ENCODE results near the gene LINC00237. TPM values are rescaled to one million over a fixed set of nuclear protein-coding genes. Genes with fewer than 3 reads are reported as not detected.

Gene LINC00237
- total and polyA plus RNA-seq, 9 of the 15 experiments (the other 6 are each of a cell fraction or from before 2014, with no cell fraction given), result not detected

GRCh38 chr20:21125849-21126580 lies 19.9 kb upstream of the LINC00237 start, which contains the start of gene KIZ (continued):
- TF ChIP-seq, protein P1, sequence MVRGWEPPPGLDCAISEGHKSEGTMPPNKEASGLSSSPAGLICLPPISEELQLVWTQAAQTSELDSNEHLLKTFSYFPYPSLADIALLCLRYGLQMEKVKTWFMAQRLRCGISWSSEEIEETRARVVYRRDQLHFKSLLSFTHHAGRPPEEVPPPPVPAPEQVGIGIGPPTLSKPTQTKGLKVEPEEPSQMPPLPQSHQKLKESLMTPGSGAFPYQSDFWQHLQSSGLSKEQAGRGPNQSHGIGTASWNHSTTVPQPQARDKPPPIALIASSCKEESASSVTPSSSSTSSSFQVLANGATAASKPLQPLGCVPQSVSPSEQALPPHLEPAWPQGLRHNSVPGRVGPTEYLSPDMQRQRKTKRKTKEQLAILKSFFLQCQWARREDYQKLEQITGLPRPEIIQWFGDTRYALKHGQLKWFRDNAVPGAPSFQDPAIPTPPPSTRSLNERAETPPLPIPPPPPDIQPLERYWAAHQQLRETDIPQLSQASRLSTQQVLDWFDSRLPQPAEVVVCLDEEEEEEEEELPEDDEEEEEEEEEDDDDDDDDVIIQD (CRISPR knock-in tag; IDR thresholded peaks at IDR 0.05), result no peak
- TF ChIP-seq CXXC5 (CRISPR knock-in tag; IDR thresholded peaks at IDR 0.05) (peak; percentile 81), CLOCK (CRISPR knock-in tag; IDR thresholded peaks at IDR 0.05; ENCODE audit: borderline replicate concordance) (no peak), PHF8 (IDR thresholded peaks at IDR 0.05; ENCODE audit: borderline replicate concordance, low read length) (peak; percentile 79; the same call in 1 of the 2 replicates), RHOXF2B (CRISPR knock-in tag; conservative IDR thresholded peaks at IDR 0.05) (no peak), NFXL1 (CRISPR knock-in tag; IDR thresholded peaks at IDR 0.05) (no peak), HDAC1 (IDR thresholded peaks at IDR 0.05) (peak in 1 of 2 experiments; percentile 28; a peak in 1 of 4 replicates), SP1 (CRISPR knock-in tag; IDR thresholded peaks at IDR 0.05) (peak; percentile 69; the same call in 1 of the 2 replicates), PTBP1 (IDR thresholded peaks at IDR 0.05; ENCODE audit: low read depth, low read length) (no peak), RBFOX2 (IDR thresholded peaks at IDR 0.05; ENCODE audit: low read depth, low read length) (peak; percentile 90), NRF1 (conservative IDR thresholded peaks at IDR 0.05 in 1 of 2, IDR thresholded peaks at IDR 0.05 in 1 of 2) (peak; percentile 62 to 68), TRIM24 (IDR thresholded peaks at IDR 0.05) (no peak), EWSR1 (IDR thresholded peaks at IDR 0.05; ENCODE audit: borderline replicate concordance, low read depth, partially characterized antibody) (no peak), SMARCC2 (IDR thresholded peaks at IDR 0.05; ENCODE audit: low read depth) (no peak)
- TF ChIP-seq, protein P2, sequence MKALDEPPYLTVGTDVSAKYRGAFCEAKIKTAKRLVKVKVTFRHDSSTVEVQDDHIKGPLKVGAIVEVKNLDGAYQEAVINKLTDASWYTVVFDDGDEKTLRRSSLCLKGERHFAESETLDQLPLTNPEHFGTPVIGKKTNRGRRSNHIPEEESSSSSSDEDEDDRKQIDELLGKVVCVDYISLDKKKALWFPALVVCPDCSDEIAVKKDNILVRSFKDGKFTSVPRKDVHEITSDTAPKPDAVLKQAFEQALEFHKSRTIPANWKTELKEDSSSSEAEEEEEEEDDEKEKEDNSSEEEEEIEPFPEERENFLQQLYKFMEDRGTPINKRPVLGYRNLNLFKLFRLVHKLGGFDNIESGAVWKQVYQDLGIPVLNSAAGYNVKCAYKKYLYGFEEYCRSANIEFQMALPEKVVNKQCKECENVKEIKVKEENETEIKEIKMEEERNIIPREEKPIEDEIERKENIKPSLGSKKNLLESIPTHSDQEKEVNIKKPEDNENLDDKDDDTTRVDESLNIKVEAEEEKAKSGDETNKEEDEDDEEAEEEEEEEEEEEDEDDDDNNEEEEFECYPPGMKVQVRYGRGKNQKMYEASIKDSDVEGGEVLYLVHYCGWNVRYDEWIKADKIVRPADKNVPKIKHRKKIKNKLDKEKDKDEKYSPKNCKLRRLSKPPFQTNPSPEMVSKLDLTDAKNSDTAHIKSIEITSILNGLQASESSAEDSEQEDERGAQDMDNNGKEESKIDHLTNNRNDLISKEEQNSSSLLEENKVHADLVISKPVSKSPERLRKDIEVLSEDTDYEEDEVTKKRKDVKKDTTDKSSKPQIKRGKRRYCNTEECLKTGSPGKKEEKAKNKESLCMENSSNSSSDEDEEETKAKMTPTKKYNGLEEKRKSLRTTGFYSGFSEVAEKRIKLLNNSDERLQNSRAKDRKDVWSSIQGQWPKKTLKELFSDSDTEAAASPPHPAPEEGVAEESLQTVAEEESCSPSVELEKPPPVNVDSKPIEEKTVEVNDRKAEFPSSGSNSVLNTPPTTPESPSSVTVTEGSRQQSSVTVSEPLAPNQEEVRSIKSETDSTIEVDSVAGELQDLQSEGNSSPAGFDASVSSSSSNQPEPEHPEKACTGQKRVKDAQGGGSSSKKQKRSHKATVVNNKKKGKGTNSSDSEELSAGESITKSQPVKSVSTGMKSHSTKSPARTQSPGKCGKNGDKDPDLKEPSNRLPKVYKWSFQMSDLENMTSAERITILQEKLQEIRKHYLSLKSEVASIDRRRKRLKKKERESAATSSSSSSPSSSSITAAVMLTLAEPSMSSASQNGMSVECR (CRISPR knock-in tag; IDR thresholded peaks at IDR 0.05), result no peak
- TF ChIP-seq, protein P3, sequence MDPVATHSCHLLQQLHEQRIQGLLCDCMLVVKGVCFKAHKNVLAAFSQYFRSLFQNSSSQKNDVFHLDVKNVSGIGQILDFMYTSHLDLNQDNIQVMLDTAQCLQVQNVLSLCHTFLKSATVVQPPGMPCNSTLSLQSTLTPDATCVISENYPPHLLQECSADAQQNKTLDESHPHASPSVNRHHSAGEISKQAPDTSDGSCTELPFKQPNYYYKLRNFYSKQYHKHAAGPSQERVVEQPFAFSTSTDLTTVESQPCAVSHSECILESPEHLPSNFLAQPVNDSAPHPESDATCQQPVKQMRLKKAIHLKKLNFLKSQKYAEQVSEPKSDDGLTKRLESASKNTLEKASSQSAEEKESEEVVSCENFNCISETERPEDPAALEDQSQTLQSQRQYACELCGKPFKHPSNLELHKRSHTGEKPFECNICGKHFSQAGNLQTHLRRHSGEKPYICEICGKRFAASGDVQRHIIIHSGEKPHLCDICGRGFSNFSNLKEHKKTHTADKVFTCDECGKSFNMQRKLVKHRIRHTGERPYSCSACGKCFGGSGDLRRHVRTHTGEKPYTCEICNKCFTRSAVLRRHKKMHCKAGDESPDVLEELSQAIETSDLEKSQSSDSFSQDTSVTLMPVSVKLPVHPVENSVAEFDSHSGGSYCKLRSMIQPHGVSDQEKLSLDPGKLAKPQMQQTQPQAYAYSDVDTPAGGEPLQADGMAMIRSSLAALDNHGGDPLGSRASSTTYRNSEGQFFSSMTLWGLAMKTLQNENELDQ (CRISPR knock-in tag; IDR thresholded peaks at IDR 0.05; ENCODE audit: borderline replicate concordance), result no peak
